G401.6 (cell line): ENCODE data around the gene SECISBP2L.

Source experiments
- FAIRE-seq: peaks from 2 replicates; lab custom pipeline; 2012; peaks lifted over from hg19 to GRCh38; lab: Jason Lieb, UNC

SECISBP2L gene

DNA sequence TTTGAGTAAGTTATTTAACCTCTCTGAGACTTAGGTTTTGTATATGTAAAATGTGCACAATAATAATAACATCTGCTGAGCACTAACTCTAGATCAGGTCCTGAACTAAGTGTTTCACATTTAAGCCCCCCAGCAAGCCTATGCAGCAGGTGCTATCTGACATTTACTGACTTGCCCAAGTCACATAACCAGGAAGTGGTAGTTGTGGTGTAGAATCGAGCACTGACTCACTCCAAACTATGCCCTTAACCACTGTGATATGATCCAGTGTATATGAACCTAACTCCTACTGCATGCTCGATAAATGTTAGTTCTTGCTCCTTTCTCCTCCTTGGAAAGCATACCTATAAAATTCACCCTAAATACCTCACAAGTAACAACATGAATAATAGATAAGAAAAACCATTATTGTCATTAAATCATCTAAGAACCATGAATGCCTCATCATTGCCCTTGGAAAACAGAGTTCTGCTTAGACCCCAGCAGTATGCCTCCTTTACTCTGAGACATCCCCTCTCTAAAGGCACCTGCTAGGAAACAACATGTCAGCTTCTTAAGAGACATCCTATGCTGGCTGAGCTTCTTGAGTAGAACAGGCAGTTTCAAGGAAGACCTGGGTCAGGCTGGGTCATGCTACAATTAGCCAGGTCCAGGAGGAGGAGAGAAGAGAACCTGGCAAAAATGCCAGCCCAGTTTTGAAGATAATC is 79.5 kb downstream of the SECISBP2L start:
- no peak for FAIRE-seq

DNA sequence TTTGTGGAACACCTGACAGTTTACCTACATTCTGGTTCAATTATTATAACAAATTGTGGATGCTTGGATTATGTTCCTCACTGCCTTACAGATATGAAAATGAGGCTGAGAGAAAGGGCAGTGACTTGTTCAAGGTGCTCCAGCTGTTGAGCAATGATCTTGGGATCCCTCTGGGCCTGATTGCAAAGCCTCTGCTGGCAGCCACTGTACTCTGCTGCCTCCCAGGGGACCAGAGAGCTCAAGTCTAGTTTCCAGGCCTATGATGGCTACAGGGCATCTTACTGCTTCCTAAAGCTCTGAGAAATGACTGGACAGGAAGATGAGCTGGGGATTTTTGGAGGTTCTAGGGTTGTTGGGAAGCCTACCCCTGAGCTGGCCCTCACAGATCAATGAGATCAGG is 80.3 kb downstream of the SECISBP2L start:
- FAIRE-seq: no peak

DNA sequence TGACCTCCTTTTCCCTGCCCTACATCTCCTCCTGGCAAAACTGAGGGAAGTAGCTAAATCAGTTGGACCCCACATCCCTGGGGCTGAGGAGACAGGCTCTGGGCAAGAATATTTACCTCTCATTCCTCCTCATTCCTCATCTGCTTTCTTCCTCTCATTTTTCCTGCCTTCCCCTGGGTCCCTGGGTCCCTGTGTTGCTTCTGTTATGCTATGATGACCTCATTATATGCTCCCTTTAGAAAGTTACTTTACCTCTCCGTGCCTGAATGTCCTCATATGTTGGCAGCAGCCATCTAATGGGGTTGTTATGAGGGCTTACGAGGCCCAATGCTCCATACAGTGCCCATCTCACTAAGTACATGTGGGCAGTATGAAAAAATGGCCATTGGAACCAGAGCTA is 81.3 kb downstream of the SECISBP2L start:
- no peak for FAIRE-seq

DNA sequence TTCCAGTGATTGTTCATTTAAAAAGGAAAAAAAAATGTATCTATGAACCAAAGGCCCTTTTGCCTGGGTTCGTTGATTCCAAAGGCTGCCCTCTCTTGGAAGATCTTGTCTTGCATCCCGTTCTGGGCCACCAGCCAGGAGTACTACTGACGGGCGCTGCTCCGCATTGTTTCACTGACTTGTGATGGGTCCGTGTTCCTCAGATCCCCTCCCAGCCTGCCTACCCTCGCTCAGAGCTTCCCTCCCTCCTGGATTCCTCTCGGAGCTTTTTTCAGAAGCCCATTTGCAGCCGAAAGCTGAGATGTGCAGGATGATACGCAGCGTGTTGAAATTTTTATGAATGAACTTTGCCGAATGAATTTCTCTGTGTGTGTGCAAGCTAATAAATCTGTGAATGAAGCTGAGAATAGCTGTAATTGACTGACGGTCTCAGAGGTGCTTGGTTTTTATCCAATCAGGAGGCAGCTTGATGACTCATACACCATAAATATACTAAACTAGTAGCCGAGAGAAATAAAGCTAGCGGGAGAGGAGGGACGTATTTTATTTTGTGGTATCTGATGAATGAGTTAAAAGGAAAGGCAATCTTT is 82.6 kb downstream of the SECISBP2L start, which contains the start of gene SHC4:
SHC4 (minus strand) TSS at position 396 of the 590 bp plus-strand sequence. CDS start 904 bp downstream, outside the sequence.
- FAIRE-seq: no peak

DNA sequence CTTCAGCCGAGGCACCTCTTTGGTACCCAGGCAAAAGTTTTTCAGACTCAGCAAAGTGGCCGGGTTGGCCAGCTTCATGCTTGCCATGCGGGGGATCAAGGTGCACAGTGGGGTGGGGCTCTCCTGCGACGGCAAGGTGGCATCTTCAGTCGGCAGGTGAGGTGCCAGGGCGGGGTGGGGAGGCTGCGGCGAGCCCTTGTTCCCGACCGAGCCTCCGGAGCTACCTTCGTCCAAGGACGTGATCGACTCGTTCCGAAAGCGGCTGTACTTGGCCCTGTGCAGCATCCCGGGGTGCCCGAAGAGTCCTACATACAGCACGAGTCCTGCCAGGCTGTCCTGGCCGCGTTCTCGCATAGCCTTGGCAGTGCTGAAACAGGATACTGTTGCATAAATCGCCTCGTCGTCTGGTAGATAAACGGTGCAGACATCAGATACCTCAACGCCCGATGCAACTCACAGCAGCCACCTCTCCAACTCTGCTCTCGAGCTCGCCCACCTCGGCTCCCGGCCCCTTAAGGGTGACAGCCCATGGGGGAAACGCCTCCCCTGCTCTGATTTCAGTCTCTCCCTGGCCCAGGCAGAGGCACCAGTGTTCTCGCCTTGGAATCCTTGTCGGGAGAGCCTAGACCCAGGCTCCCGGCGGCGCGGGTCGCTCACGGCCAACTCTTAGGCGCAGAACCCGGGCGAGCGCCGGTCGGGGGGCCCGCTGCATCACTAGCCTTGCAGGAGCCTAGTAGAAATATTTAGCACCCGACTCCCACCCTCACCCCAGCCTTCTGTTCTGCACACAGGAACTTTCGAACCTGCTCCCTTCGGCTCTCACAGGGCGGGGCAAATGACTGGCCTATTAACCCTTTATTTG is 83.4 kb downstream of the SECISBP2L start:
- FAIRE-seq: no peak

DNA sequence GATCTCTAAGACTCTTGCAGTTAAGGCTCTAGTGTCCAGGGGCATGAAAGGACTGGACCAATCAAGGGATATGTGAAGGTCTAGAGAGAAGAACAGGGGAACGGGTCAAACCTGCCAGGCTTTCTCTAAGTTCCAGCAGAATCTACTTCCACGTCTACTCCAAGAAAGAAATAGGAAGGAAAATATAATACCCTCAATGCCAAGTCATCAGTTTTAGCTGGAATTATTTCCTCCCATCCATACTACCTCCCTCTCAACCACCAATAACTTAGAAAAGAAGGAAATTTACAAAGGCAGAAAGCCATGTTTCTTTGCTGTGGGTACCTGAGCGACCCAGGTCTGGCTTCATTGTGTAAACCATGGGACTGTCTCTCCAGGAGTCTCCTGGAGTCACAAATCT is 90.3 kb downstream of the SECISBP2L start:
- no peak for FAIRE-seq

DNA sequence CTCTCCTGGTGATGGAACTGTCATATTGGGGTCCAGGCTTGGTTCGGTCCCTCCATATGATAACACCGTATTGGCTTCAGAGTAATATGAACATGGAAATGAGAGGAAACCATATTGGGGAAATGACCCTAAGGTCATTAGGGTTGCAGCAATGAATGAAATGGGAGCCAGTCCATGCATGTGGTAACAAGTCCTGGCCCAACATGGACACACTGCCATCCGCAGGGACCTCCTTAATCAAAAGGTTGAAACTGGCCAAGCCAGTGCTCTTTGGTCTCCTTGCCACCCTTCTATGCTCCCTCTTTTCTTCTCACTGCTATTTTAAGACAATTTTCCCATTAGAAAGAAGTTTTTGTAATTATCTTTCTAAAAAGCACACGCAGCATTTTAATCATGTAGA is 90.9 kb downstream of the SECISBP2L start:
- no peak for FAIRE-seq

DNA sequence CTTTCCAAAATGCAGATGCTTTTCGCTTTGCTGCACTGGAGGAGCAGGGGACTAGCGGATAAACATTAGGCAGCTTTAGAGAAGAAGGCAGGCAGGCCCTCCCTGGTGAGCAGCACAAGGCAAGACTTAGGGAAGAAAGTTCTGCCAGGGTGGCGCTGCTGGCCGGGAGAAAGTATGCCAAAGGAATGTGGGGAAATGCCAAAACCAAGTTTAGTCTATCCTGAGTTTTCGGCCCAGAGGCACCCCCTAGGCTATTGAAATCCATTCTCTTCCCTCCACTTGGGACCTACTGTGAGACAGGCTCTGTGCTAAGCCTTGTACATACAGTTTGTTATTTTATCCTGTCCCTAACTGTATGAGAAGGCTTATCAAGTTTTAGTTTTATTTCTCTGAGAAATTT is 91.7 kb downstream of the SECISBP2L start:
- no peak for FAIRE-seq

DNA sequence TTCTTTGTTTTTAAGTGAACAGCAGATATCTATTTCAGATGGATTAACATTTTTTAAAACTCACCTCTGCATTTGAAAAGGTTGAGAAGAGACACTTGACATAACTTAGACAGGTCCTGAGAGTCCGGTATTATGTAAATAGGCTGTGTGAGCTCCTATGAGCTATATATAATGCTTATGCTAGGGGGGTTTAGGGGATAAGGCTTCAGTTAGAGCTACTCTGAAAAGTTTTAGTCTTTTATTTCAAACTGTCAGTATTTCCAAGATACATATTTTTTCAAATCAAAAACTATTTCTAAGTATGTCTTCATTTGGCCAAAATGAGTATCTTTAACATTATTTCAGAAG is 99.4 kb downstream of the SECISBP2L start:
- FAIRE-seq: no peak

DNA sequence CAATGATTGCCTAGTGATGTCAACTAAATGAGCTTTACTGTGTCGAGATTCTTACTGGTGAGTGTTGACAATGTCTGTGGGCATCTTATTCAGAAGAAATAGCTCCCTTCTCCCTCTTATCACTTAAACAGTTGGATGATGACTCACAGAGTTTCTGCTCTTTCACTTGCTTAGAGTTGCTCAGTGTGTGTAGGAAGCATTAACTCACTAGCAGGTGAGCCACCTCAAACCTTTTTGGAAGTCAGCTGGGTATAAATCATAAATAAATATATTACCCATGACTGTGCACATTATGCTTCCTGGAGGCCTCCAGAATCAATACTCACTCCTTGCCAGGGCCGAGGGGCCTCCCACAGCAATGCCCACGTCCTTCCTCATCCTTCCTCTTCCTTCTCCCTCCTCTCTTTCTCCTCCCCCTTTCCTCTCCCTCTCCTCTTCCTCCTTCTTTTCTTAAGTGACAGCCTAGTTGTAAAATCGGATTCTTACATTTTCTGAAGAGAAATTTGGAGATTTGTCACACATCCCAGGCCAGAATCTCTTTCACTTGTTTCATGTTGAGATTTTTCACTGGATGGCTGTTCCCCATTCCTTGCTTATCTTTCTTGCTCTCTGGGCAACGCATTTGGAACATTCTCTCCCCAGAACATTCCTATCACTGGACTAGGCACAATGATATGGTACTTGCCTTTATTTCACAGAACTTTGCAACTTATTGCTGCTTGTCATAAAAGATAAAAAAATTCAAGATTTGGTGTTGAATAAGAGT is 100.0 kb downstream of the SECISBP2L start:
- no peak for FAIRE-seq

DNA sequence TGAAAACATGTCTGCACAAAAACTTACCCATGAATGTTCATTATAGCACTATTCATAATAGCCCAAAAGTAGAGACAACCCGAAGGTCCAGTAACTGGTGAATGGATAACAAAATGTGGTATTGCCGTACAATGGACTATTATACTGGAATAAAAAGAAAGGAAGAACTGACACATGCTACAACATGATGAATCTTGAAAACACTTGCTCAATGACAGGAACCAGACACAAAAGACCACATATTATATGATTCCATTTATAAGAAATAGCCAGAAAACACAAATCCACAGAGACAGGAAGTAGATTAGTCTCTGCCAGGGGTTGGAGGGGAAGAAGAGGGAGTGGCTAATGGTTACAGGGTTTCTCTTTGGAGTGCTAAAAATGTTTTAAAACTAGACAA is 100.9 kb downstream of the SECISBP2L start:
- no peak for FAIRE-seq

DNA sequence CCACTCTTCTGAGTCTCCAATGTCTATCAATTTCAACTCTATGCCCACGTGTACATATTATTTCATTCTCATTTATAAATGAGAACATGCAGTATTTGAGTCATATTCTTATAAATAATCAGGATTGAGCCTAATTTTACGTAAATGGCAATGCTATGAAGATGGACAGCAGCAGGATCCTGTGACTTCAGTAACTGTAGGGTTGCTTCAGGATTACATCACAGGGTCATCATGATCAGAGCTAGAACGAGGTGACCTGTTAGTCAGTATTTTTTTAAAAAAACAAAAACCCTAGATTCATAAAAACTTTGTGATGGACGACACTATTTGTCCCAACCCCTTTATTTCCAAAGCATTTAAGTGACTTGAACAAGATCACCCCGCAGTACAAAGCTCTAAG is 104.3 kb downstream of the SECISBP2L start:
- FAIRE-seq: no peak

DNA sequence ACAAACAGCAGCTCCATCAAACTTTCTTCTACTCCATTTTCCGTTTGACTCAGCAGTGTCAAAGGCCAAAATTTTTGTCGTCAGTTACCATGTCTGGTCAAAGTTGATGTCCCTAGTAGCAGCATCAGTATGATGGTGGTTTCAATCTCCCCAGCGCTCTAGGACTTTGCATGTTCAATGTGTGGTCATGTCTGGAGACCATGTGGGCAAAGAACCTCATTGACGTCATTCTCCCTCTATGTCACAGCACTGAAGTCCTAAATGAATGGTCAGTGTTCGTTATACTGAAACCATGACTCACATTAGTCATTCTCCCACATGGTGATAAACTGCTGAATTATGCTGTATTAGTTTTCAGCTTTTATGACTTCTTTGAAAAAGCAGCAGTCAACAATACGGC is 105.7 kb downstream of the SECISBP2L start:
- no peak for FAIRE-seq

DNA sequence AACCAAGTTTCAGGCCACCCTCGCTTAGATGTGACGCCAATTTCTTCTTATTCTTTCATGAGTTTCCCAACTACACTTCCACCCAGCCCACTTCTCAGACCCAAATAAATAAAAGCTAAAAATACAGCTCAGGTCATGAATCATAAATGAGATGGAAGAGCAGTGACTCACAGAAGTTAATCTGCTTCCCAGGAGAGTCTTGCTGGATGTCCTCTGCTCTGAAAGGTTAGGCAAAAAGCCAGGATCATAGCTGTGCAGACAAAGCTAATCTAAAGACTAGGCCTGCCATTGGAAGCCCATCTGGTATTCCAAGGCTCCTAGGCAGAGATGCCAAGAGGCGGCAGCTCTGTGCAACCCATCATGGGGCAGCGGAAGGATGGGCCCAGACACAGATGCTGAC is 106.6 kb downstream of the SECISBP2L start:
- FAIRE-seq: no peak
